GM23338 (cell line): ENCODE results near the gene HSPA2. TPM values are rescaled to one million over a fixed set of nuclear protein-coding genes. Genes with fewer than 3 reads are reported as not detected.

ENCODE experiments used
- EZH2 ChIP-seq: fragments of 200-600 bp; sonication (generic); IDR thresholded peaks from one replicate; pipeline ENCODE4 v1.8.0; 2017; ENCODE audit warnings: antibody characterized with exemption, mild to moderate bottlenecking, low read depth; ENCODE audit not compliant: unreplicated experiment
- EZH2phosphoT487 ChIP-seq: fragments of 200-600 bp; sonication (generic); IDR thresholded peaks from one replicate; pipeline ENCODE4 v1.8.1; 2018; ENCODE audit warnings: antibody characterized with exemption; ENCODE audit not compliant: unreplicated experiment
- ZNF331 ChIP-seq: fragments of 250-450 bp; sonication (Bioruptor Pico); IDR thresholded peaks from 2 replicates; pipeline ENCODE4 v1.5.0; 2020; ENCODE audit warnings: low read depth, mild to moderate bottlenecking, moderate library complexity
- polyA plus RNA-seq: library from polyadenylated mRNA; unstranded; fragments of >200 nt; fragmentation: Nextera tagmentation; extraction: Ambion mirVana; gene quantifications from 2 replicates; pipeline ENCODE4 v1.2.1, GENCODE V29; 2016
- total RNA-seq: library from RNA; depleted of rRNA; stranded (reverse); fragments of >200 nt; shearing (Covaris generic); gene quantifications from 2 replicates; pipeline ENCODE4 v1.2.3, GENCODE V29; 2014
- TF ChIP-seq, protein P1 (sequence below): fragments of 250-450 bp; sonication (Bioruptor Pico); IDR thresholded peaks from 2 replicates; pipeline ENCODE4 v1.5.0; 2020; ENCODE audit warnings: mild to moderate bottlenecking, moderate library complexity
- TF ChIP-seq, protein P2 (sequence below), 2 experiments: fragments of 200-600 bp in 1 of 2; sonication (generic) in 1 of 2; conservative IDR thresholded peaks; 2 replicates each; pipeline versions ENCODE4 v1.5.1 to v1.6.1; 2016 to 2017; ENCODE audit warnings: antibody characterized with exemption in 2 of 2, low read depth in 2 of 2, mild to moderate bottlenecking in 2 of 2, moderate library complexity in 1 of 2
- TF ChIP-seq, protein P3 (sequence below): IDR thresholded peaks from one replicate; pipeline ENCODE4 v1.6.1; 2018; ENCODE audit warnings: antibody characterized with exemption; ENCODE audit not compliant: unreplicated experiment

Gene HSPA2
- total and polyA plus RNA-seq, 2 experiments from 2014 or later = 88.5 to 130 TPM

DNA sequence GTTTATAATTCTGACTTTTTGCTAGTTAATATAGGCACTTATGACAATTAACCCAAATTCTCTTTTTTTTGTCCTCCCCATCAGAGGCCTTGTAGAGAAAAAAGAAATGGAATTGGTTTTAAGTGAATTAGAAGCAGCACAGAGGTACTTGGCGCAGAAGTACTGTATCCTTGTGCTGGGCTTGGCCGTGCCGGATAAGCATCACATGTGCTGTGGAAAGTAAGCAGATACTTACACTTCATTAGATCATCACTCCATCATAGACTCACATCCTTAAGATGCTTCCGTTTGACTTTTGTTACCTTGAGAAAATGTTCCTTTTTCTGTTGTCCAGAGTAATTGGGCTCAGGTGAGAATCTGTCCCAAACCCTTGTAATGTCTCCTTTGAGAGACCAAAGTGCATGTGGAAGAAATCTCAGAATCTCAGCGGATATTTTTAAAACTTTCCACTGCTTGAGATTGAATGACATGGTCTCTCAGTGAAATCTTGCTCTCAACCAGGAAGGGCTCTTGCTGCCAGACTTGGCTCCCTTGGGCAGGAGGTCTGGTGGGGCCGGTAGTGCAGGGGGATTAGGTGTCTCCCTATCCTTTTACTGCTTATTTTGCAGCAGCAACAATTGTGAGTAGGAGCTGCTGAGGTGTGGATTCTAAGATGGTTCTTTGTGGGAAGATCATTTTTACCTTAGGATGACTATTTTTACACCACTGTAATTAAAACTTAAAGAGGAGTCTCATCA is 34.0 kb downstream of the HSPA2 start (continued):
- TF ChIP-seq, protein P1, sequence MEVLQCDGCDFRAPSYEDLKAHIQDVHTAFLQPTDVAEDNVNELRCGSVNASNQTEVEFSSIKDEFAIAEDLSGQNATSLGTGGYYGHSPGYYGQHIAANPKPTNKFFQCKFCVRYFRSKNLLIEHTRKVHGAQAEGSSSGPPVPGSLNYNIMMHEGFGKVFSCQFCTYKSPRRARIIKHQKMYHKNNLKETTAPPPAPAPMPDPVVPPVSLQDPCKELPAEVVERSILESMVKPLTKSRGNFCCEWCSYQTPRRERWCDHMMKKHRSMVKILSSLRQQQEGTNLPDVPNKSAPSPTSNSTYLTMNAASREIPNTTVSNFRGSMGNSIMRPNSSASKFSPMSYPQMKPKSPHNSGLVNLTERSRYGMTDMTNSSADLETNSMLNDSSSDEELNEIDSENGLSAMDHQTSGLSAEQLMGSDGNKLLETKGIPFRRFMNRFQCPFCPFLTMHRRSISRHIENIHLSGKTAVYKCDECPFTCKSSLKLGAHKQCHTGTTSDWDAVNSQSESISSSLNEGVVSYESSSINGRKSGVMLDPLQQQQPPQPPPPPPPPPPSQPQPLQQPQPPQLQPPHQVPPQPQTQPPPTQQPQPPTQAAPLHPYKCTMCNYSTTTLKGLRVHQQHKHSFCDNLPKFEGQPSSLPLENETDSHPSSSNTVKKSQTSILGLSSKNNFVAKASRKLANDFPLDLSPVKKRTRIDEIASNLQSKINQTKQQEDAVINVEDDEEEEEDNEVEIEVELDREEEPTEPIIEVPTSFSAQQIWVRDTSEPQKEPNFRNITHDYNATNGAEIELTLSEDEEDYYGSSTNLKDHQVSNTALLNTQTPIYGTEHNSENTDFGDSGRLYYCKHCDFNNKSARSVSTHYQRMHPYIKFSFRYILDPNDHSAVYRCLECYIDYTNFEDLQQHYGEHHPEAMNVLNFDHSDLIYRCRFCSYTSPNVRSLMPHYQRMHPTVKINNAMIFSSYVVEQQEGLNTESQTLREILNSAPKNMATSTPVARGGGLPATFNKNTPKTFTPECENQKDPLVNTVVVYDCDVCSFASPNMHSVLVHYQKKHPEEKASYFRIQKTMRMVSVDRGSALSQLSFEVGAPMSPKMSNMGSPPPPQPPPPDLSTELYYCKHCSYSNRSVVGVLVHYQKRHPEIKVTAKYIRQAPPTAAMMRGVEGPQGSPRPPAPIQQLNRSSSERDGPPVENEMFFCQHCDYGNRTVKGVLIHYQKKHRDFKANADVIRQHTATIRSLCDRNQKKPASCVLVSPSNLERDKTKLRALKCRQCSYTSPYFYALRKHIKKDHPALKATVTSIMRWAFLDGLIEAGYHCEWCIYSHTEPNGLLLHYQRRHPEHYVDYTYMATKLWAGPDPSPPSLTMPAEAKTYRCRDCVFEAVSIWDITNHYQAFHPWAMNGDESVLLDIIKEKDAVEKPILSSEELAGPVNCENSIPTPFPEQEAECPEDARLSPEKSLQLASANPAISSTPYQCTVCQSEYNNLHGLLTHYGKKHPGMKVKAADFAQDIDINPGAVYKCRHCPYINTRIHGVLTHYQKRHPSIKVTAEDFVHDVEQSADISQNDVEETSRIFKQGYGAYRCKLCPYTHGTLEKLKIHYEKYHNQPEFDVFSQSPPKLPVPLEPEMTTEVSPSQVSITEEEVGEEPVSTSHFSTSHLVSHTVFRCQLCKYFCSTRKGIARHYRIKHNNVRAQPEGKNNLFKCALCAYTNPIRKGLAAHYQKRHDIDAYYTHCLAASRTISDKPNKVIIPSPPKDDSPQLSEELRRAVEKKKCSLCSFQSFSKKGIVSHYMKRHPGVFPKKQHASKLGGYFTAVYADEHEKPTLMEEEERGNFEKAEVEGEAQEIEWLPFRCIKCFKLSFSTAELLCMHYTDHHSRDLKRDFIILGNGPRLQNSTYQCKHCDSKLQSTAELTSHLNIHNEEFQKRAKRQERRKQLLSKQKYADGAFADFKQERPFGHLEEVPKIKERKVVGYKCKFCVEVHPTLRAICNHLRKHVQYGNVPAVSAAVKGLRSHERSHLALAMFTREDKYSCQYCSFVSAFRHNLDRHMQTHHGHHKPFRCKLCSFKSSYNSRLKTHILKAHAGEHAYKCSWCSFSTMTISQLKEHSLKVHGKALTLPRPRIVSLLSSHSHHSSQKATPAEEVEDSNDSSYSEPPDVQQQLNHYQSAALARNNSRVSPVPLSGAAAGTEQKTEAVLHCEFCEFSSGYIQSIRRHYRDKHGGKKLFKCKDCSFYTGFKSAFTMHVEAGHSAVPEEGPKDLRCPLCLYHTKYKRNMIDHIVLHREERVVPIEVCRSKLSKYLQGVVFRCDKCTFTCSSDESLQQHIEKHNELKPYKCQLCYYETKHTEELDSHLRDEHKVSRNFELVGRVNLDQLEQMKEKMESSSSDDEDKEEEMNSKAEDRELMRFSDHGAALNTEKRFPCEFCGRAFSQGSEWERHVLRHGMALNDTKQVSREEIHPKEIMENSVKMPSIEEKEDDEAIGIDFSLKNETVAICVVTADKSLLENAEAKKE (CRISPR knock-in tag) = no peak
- TF ChIP-seq, protein P2, sequence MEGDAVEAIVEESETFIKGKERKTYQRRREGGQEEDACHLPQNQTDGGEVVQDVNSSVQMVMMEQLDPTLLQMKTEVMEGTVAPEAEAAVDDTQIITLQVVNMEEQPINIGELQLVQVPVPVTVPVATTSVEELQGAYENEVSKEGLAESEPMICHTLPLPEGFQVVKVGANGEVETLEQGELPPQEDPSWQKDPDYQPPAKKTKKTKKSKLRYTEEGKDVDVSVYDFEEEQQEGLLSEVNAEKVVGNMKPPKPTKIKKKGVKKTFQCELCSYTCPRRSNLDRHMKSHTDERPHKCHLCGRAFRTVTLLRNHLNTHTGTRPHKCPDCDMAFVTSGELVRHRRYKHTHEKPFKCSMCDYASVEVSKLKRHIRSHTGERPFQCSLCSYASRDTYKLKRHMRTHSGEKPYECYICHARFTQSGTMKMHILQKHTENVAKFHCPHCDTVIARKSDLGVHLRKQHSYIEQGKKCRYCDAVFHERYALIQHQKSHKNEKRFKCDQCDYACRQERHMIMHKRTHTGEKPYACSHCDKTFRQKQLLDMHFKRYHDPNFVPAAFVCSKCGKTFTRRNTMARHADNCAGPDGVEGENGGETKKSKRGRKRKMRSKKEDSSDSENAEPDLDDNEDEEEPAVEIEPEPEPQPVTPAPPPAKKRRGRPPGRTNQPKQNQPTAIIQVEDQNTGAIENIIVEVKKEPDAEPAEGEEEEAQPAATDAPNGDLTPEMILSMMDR (conservative IDR thresholded peaks at IDR 0.05; ENCODE audit: low read depth in 2 of 2) = no peak
- TF ChIP-seq EZH2 = no peak
- no peak for TF ChIP-seq ZNF331 (CRISPR knock-in tag)
- TF ChIP-seq, protein P3, sequence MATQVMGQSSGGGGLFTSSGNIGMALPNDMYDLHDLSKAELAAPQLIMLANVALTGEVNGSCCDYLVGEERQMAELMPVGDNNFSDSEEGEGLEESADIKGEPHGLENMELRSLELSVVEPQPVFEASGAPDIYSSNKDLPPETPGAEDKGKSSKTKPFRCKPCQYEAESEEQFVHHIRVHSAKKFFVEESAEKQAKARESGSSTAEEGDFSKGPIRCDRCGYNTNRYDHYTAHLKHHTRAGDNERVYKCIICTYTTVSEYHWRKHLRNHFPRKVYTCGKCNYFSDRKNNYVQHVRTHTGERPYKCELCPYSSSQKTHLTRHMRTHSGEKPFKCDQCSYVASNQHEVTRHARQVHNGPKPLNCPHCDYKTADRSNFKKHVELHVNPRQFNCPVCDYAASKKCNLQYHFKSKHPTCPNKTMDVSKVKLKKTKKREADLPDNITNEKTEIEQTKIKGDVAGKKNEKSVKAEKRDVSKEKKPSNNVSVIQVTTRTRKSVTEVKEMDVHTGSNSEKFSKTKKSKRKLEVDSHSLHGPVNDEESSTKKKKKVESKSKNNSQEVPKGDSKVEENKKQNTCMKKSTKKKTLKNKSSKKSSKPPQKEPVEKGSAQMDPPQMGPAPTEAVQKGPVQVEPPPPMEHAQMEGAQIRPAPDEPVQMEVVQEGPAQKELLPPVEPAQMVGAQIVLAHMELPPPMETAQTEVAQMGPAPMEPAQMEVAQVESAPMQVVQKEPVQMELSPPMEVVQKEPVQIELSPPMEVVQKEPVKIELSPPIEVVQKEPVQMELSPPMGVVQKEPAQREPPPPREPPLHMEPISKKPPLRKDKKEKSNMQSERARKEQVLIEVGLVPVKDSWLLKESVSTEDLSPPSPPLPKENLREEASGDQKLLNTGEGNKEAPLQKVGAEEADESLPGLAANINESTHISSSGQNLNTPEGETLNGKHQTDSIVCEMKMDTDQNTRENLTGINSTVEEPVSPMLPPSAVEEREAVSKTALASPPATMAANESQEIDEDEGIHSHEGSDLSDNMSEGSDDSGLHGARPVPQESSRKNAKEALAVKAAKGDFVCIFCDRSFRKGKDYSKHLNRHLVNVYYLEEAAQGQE = no peak
- TF ChIP-seq EZH2phosphoT487 = no peak
